Neural progenitor cell (in vitro differentiated cells): ENCODE results near the gene TENT5C. TPM values are rescaled to one million over a fixed set of nuclear protein-coding genes. Genes with fewer than 3 reads are reported as not detected.

Experiments
- DNase-seq: peaks from one replicate; pipeline ENCODE4 v3.0.0-alpha.2; 2016; ENCODE audit warnings: low spot score
- H2AFZ ChIP-seq: fragments of 200-600 bp; sonication (generic); replicated peaks from 2 replicates; pipeline ENCODE4 v1.6.1; 2016; ENCODE audit warnings: antibody characterized with exemption
- H3F3A ChIP-seq: fragments of 200-600 bp; sonication (generic); 2 replicates; pipeline ENCODE4 v1.6.1; 2016; ENCODE audit warnings: antibody characterized with exemption, low read depth
- H3K27ac ChIP-seq: fragments of 200-600 bp; sonication (generic); 2 replicates; pipeline ENCODE4 v1.5.1; 2016; ENCODE audit warnings: mild to moderate bottlenecking
- H3K27me3 ChIP-seq: fragments of 200-600 bp; sonication (generic); 2 replicates; pipeline ENCODE4 v1.6.1; 2016; ENCODE audit warnings: mild to moderate bottlenecking, moderate library complexity
- H3K36me3 ChIP-seq: fragments of 200-600 bp; sonication (generic); 2 replicates; pipeline ENCODE4 v1.5.1; 2016
- H3K4me1 ChIP-seq: fragments of 200-600 bp; sonication (generic); 2 replicates; pipeline ENCODE4 v1.6.1; 2016; ENCODE audit warnings: mixed run types
- H3K4me2 ChIP-seq: fragments of 200-600 bp; sonication (generic); 2 replicates; pipeline ENCODE4 v1.6.1; 2016
- H3K4me3 ChIP-seq: fragments of 200-600 bp; sonication (generic); 2 replicates; pipeline ENCODE4 v1.5.1; 2016
- H3K79me2 ChIP-seq: fragments of 200-600 bp; sonication (generic); 2 replicates; pipeline ENCODE4 v1.6.1; 2016; ENCODE audit warnings: low read depth
- H3K9ac ChIP-seq: fragments of 200-600 bp; sonication (generic); 2 replicates; pipeline ENCODE4 v1.6.1; 2016
- H3K9me3 ChIP-seq: fragments of 200-600 bp; sonication (generic); 2 replicates; pipeline ENCODE4 v1.5.1; 2016; ENCODE audit warnings: low read depth
- H4K20me1 ChIP-seq: fragments of 200-600 bp; sonication (generic); 2 replicates; pipeline ENCODE4 v1.6.1; 2016; ENCODE audit warnings: low read depth
- H3K27ac Mint-ChIP-seq: 3 replicates; pipeline ENCODE4 v1.8.0; 2021; ENCODE audit warnings: mixed read lengths
- H3K27me3 Mint-ChIP-seq: 2 replicates; pipeline ENCODE4 v1.8.0; 2022; ENCODE audit warnings: low read depth, mild to moderate bottlenecking, inconsistent platforms, moderate library complexity, mixed read lengths; ENCODE audit not compliant: insufficient read depth
- H3K36me3 Mint-ChIP-seq: 3 replicates; pipeline ENCODE4 v1.8.0; 2021; ENCODE audit warnings: mixed read lengths
- H3K4me1 Mint-ChIP-seq: 3 replicates; pipeline ENCODE4 v1.8.0; 2021; ENCODE audit warnings: mixed read lengths
- H3K4me3 Mint-ChIP-seq: 3 replicates; pipeline ENCODE4 v1.8.0; 2021; ENCODE audit warnings: mild to moderate bottlenecking, moderate library complexity, mixed read lengths
- H3K9me3 Mint-ChIP-seq: 3 replicates; pipeline ENCODE4 v1.8.0; 2020; ENCODE audit warnings: mixed read lengths
- CTCF ChIP-seq: fragments of 200-600 bp; sonication (generic); IDR thresholded peaks from 2 replicates; pipeline ENCODE4 v1.5.1; 2017; ENCODE audit warnings: antibody characterized with exemption, mild to moderate bottlenecking
- EZH2 ChIP-seq: fragments of 200-600 bp; sonication (generic); IDR thresholded peaks from 2 replicates; pipeline ENCODE4 v1.6.1; 2017; ENCODE audit warnings: antibody characterized with exemption, mild to moderate bottlenecking, moderate library complexity
- EZH2phosphoT487 ChIP-seq: fragments of 200-600 bp; sonication (generic); IDR thresholded peaks from 2 replicates; pipeline ENCODE4 v1.6.1; 2017; ENCODE audit warnings: antibody characterized with exemption
- total RNA-seq: library from RNA; depleted of rRNA; stranded (reverse); fragments of >200 nt; gene quantifications from 2 replicates; pipeline ENCODE4 v1.2.3, GENCODE V29; 2015; ENCODE audit warnings: low replicate concordance

The TENT5C gene
- total RNA-seq, 1 donor from 2014 or later = 0.39 TPM

GRCh38 chr1:117675907-117676430, 70.1 kb downstream of the TENT5C start:
- H3K27ac Mint-ChIP-seq = no peak overlapping the region
- Histone ChIP-seq H2AFZ (no peak overlapping the region), H3K9ac (no peak overlapping the region)

GRCh38 chr1:117676615-117677130, 70.8 kb downstream of the TENT5C start:
- Histone ChIP-seq H3F3A (no peaks in the 10 kb centered on the region), H3K27me3 (no peaks in the 10 kb centered on the region), H3K36me3 (no peaks in the 10 kb centered on the region), H3K9me3 (no peaks in the 10 kb centered on the region), H3K4me1 (peaks cover 5% of the 10 kb centered on the region), H3K79me2 (no peaks in the 10 kb centered on the region), H4K20me1 (no peaks in the 10 kb centered on the region), H3K4me3 (no peak overlapping the region), H3K9ac (no peak overlapping the region), H2AFZ (no peak overlapping the region), H3K27ac (no peak overlapping the region), H3K4me2 (no peak overlapping the region)
- no peak overlapping the region for H3K27ac Mint-ChIP-seq
- TF ChIP-seq EZH2 = no peak
- TF ChIP-seq CTCF = no peak
- no peaks in the 10 kb centered on the region for H3K9me3 Mint-ChIP-seq
- no peak for DNase-seq
- peaks cover 5% of the 10 kb centered on the region for H3K4me1 Mint-ChIP-seq
- H3K4me3 Mint-ChIP-seq = no peak overlapping the region
- no peaks in the 10 kb centered on the region for H3K36me3 Mint-ChIP-seq
- H3K27me3 Mint-ChIP-seq = peaks cover 8% of the 10 kb centered on the region

More at GRCh38 chr1:117675907-117676430, 70.1 kb downstream of the TENT5C start:
- Mint-ChIP-seq H3K4me3 (no peak overlapping the region), H3K4me1 (peaks cover 5% of the 10 kb centered on the region), H3K36me3 (no peaks in the 10 kb centered on the region), H3K9me3 (no peaks in the 10 kb centered on the region), H3K27me3 (peaks cover 8% of the 10 kb centered on the region)
- no peak overlapping the region for H3K4me3 ChIP-seq
- H3K9me3 ChIP-seq = no peaks in the 10 kb centered on the region
- no peak overlapping the region for H3K27ac ChIP-seq
- no peaks in the 10 kb centered on the region for H3K79me2 ChIP-seq
- DNase-seq = no peak
- H3K4me2 ChIP-seq = no peak overlapping the region
- H3K36me3 ChIP-seq = no peaks in the 10 kb centered on the region
- H3K4me1 ChIP-seq = peaks cover 5% of the 10 kb centered on the region
- H3K27me3 ChIP-seq = no peaks in the 10 kb centered on the region
- H4K20me1 ChIP-seq = no peaks in the 10 kb centered on the region
- no peak for TF ChIP-seq EZH2phosphoT487
- TF ChIP-seq EZH2 = no peak
- TF ChIP-seq CTCF = no peak
- H3F3A ChIP-seq = no peaks in the 10 kb centered on the region

Other genes with a start within 250 kb of the TENT5C start
- 20.0 and 28.6 TPM in 2 replicates for gene MAN1A2, start 238.6 kb upstream of the TENT5C start, total RNA-seq